Right atrium auricular region (tissue), 2 donors: Measurements from ENCODE around the gene CDC23. TPM values are rescaled to one million over a fixed set of nuclear protein-coding genes. Genes with fewer than 3 reads are reported as not detected.

ENCODE experiments used
- DNase-seq: peaks from one replicate; pipeline ENCODE4 v3.0.0-alpha.2; 2019; ENCODE audit warnings: low spot score
- H3K27ac ChIP-seq, 2 donors: fragments of 200-600 bp; sonication (generic); 1 replicate in 1 of 2; 2 replicates in 1 of 2; pipeline ENCODE4 v1.5.1; 2016 to 2019
- H3K27me3 ChIP-seq, 2 donors: fragments of 200-600 bp; sonication (generic); one replicate each; pipeline versions ENCODE4 v1.5.1 to v1.6.0; 2017 to 2019
- H3K36me3 ChIP-seq: fragments of 200-600 bp; sonication (generic); one replicate; pipeline ENCODE4 v1.5.1; 2016
- H3K4me1 ChIP-seq, 2 donors: fragments of 200-600 bp; sonication (generic); one replicate each; pipeline versions ENCODE4 v1.5.1 to v1.6.0; 2017 to 2019
- H3K4me3 ChIP-seq, 2 donors: fragments of 200-600 bp; sonication (generic); 1 replicate in 1 of 2; 2 replicates in 1 of 2; pipeline ENCODE4 v1.5.1; 2017 to 2019; ENCODE audit warnings: mild to moderate bottlenecking in 1 of 2, moderate library complexity in 1 of 2
- H3K9me3 ChIP-seq, 2 donors: fragments of 200-600 bp; sonication (generic); one replicate each; pipeline ENCODE4 v1.5.1; 2019
- total RNA-seq, 2 donors: library from RNA; depleted of rRNA; stranded (reverse); fragments of >200 nt; gene quantifications; one replicate each; pipeline ENCODE4 v1.1.0, GENCODE V29; 2016
- TF ChIP-seq, protein P1 (sequence below), 2 donors: fragments of 200-600 bp; sonication (generic); IDR thresholded peaks; one replicate each; pipeline ENCODE4 v1.5.1; 2019; ENCODE audit warnings: antibody characterized with exemption in 2 of 2

CDC23 gene
- total RNA-seq, 2 donors from 2014 or later: 9.2 to 11.6 TPM

DNA sequence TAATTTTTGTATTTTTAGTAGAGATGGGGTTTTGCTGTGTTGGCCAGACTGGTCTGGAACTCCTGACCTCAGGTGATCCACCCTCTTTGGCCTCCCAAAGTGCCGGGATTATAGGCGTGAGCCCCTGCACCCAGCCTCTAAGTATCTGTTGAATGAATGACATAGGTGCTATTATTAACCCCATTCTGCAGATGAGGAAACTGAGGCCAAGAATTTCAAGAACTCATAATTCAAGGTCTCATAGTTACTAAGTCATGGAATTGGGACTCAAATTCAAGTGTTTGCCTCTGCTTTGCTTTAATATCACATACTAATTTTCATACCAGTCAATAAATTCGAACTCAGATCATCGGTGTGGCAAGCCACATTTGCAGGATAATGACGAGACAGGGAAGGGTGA, 32.3 kb downstream of the CDC23 start:
- no peak overlapping the region for H3K4me3 ChIP-seq
- no peaks in the 10 kb centered on the region for H3K9me3 ChIP-seq
- TF ChIP-seq, protein P1, sequence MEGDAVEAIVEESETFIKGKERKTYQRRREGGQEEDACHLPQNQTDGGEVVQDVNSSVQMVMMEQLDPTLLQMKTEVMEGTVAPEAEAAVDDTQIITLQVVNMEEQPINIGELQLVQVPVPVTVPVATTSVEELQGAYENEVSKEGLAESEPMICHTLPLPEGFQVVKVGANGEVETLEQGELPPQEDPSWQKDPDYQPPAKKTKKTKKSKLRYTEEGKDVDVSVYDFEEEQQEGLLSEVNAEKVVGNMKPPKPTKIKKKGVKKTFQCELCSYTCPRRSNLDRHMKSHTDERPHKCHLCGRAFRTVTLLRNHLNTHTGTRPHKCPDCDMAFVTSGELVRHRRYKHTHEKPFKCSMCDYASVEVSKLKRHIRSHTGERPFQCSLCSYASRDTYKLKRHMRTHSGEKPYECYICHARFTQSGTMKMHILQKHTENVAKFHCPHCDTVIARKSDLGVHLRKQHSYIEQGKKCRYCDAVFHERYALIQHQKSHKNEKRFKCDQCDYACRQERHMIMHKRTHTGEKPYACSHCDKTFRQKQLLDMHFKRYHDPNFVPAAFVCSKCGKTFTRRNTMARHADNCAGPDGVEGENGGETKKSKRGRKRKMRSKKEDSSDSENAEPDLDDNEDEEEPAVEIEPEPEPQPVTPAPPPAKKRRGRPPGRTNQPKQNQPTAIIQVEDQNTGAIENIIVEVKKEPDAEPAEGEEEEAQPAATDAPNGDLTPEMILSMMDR (IDR thresholded peaks at IDR 0.05): no peak
- H3K27ac ChIP-seq: no peak overlapping the region
- peaks cover 0 to 19% of the 10 kb centered on the region in 2 donors for H3K4me1 ChIP-seq
- no peak for DNase-seq
- no peaks in the 10 kb centered on the region for H3K27me3 ChIP-seq
- H3K36me3 ChIP-seq: peaks cover 4% of the 10 kb centered on the region

DNA sequence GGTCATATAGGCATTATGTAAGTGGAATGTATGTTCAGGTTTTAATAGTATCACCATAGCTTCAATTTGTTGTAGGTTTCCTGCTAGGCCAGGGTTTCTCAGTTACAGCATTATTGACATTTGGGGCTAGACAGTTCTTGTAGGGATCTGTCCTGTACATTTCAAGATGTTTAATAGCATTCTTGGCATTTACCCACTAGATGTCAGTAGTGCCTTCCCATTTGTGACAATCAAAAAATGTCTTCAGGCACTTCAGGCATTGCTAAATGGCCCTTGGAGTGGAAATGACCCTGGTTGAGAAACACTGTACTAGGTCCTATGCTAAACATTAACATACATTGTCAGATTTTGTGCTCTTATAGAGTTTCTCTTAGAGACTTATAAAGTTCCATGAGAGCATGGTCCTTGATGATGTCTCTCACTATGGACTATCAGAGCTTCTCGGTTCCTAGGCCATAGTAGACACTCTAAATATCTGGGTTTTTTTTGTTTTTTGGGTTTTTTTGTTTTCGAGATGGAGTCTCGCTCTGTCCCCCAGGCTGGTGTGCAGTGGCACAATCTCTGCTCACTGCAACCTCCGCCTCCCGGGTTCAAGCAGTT, 32.8 kb downstream of the CDC23 start:
- Histone ChIP-seq H3K4me3 (no peak overlapping the region), H3K4me1 (peaks cover 0 to 19% of the 10 kb centered on the region in 2 donors), H3K27ac (no peak overlapping the region), H3K27me3 (no peaks in the 10 kb centered on the region), H3K9me3 (no peaks in the 10 kb centered on the region), H3K36me3 (peaks cover 9% of the 10 kb centered on the region)
- DNase-seq: no peak
- TF ChIP-seq, protein P1 (IDR thresholded peaks at IDR 0.05): peak in 1 of 2 donors; percentile 28

DNA sequence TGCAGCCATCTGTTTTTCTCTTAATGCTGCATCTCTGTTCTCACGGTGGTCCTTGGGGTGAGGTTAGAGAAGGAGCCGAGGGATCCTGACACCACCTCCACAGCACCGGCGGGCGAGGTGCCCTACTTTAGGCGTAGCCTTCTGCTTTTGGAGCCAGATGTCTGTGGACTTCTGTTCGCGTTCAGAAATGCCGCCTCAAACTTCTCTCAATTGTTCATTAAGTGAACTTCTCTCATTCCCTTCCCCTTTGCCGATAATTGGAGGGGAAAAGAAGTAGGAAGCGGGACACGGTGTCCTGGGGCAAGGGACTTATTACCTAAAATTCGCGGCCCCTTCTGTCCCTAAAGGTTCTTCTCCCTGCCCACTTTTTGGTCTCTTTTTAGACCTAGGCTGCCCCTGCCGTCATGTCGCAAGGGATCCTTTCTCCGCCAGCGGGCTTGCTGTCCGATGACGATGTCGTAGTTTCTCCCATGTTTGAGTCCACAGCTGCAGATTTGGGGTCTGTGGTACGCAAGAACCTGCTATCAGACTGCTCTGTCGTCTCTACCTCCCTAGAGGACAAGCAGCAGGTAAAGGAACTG, 33.8 kb downstream of the CDC23 start:
- no peak for DNase-seq
- Histone ChIP-seq H3K27ac (no peak overlapping the region), H3K36me3 (peaks cover 16% of the 10 kb centered on the region), H3K4me1 (peaks cover 0 to 19% of the 10 kb centered on the region in 2 donors), H3K27me3 (no peaks in the 10 kb centered on the region), H3K4me3 (peak overlapping the region; percentile 77 to 94), H3K9me3 (no peaks in the 10 kb centered on the region)
- TF ChIP-seq, protein P1 (IDR thresholded peaks at IDR 0.05): no peak

DNA sequence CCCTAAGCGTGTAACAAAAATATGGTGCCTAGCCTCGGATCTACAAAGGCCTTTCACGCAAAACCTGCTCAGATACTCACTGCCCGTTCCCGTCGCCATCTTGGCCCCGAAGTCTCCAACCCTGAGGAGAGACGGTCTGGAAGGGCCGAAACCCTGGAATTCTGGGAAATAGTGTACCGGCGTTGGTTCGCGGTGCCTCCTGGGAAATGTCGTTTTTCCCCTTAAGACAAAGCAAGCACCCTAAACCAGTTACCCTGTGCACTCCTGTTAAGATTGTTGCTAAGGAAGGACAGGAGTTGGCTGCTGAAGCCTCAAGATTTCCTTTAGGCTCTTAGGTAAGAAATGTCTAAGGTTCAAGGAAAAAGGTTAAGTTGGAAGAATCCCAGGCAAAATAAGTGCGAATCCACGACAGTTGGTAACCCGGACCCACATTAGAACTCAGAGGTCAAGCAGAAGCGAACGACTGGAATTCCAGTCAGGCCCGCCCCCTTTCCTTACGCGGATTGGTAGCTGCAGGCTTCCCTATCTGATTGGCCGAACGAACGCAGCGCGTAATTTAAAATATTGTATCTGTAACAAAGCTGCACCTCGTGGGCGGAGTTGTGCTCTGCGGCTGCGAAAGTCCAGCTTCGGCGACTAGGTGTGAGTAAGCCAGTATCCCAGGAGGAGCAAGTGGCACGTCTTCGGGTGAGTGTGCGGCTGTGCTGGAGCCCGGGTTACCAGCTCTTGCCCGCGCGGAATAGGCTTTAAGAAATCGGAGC, 34.4 kb downstream of the CDC23 start, which contains the start of the genes BRD8 and KIF20A:
BRD8 (minus strand) TSS at position 115 of the 761 bp plus-strand sequence; CDS start at position 99, 16 bp downstream.
KIF20A (plus strand) TSS at position 597 of the 761 bp plus-strand sequence. CDS start 569 bp downstream, outside the sequence.
- H3K9me3 ChIP-seq: no peaks in the 10 kb centered on the region
- peak within 1 kb of the TSS; percentile 77 to 94 for H3K4me3 ChIP-seq
- TF ChIP-seq, protein P1 (IDR thresholded peaks at IDR 0.05): no peak
- no peaks in the 10 kb centered on the region for H3K27me3 ChIP-seq
- H3K27ac ChIP-seq: peak within 1 kb of the TSS; percentile 89 to 91
- peaks cover 23% of the 10 kb centered on the region for H3K36me3 ChIP-seq
- peak; percentile 98 for DNase-seq
- peaks cover 0 to 19% of the 10 kb centered on the region in 2 donors for H3K4me1 ChIP-seq

DNA sequence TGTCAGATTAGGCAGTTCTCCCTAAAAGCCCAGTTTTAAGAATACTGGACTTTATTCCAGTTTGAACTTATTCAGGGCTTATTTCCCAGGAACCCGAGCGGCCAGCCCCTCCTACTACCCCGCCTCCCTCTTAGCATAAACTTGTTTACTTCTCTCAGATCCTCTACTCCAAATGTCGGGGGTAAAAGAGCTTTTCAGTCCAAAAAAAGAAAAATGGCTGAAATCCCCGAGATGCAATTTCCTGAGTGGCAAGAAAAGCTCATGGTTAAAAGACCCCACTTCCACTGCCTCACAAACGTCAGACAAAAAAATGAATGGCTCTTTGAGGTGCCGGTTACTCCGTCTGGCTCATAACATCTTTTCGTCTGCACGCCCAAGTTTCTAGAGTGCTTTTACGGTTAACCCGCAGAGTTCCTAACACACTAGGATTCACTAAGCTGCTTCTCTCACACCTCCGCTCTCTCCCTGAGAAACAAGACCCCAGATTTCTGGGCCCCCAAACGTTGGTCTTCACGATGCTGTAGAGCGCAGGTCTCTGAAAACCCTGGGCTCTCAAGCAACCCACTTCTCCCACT, 35.1 kb downstream of the CDC23 start:
- H3K36me3 ChIP-seq: peaks cover 30% of the 10 kb centered on the region

More for the DNA sequence above, 35.1 kb downstream of the CDC23 start:
- peak overlapping the region; percentile 89 to 91 for H3K27ac ChIP-seq
- no peak for DNase-seq
- no peaks in the 10 kb centered on the region for H3K9me3 ChIP-seq
- H3K4me3 ChIP-seq: peak overlapping the region; percentile 77 to 94
- TF ChIP-seq, protein P1 (IDR thresholded peaks at IDR 0.05): no peak
- H3K27me3 ChIP-seq: no peaks in the 10 kb centered on the region
- peaks cover 0 to 19% of the 10 kb centered on the region in 2 donors for H3K4me1 ChIP-seq
